Neural crest cell (in vitro differentiated cells): ENCODE measurements around the gene NSD1. TPM values are rescaled to one million over a fixed set of nuclear protein-coding genes. Genes with fewer than 3 reads are reported as not detected.

Experiments
- DNase-seq: peaks from one replicate; pipeline ENCODE4 v3.0.0; 2021; ENCODE audit warnings: low read depth, mixed read lengths, low spot score
- H3K27ac Mint-ChIP-seq: one replicate; pipeline ENCODE4 v1.8.0; 2021; ENCODE audit warnings: mild to moderate bottlenecking, mixed read lengths; ENCODE audit not compliant: unreplicated experiment
- H3K27me3 Mint-ChIP-seq: 2 replicates; pipeline ENCODE4 v1.8.0; 2021; ENCODE audit warnings: low read depth, mild to moderate bottlenecking, mixed read lengths
- H3K36me3 Mint-ChIP-seq: 2 replicates; pipeline ENCODE4 v1.8.0; 2021; ENCODE audit warnings: low read depth, mild to moderate bottlenecking, mixed read lengths
- H3K4me1 Mint-ChIP-seq: 2 replicates; pipeline ENCODE4 v1.8.0; 2021; ENCODE audit warnings: mixed read lengths
- H3K4me3 Mint-ChIP-seq: one replicate; pipeline ENCODE4 v1.8.0; 2021; ENCODE audit warnings: mild to moderate bottlenecking, mixed read lengths
- H3K9me3 Mint-ChIP-seq: 2 replicates; pipeline ENCODE4 v1.8.0; 2021; ENCODE audit warnings: mixed read lengths
- CTCF ChIP-seq: fragments of 200-600 bp; sonication (generic); conservative IDR thresholded peaks from 2 replicates; pipeline ENCODE4 v1.5.0; 2021; ENCODE audit warnings: antibody characterized with exemption, mild to moderate bottlenecking
- total RNA-seq: library from RNA; stranded (reverse); gene quantifications from 2 replicates; pipeline ENCODE4 v1.2.1, GENCODE V29; 2021

The NSD1 gene
- total RNA-seq, 1 donor from 2014 or later = 122 TPM

DNA sequence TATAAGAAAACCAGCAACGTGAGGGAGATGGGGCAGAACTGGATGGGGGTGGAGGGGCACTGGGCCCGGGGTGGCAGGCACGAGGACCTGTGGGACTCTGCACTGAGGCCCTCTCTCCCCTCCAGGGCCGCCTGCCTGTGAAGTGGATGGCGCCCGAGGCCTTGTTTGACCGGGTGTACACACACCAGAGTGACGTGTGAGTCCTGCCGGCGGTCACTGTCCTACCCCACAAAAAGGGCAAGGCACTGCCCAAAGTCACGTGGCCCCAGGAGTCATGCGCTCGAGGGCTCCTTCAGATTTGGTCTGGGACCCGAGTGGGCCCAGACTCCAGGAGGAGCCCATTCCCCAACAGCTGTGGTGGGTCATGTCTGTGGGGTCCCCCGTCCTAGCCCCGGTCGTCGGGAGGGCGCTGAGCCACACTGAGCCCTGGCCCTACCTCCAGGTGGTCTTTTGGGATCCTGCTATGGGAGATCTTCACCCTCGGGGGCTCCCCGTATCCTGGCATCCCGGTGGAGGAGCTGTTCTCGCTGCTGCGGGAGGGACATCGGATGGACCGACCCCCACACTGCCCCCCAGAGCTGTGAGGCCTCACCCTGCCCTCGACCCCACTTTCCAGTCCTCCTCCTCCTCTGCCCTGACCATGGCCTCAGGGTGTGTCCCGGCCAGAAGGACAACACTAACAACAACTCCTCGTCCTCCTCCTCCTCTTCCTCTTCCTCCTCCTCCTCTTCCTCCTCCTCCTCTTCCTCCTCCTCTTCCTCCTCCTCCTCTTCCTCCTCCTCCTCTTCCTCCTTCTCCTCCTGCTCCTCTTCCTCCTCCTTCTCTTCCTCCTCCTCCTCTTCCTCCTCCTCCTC, 37.2 kb upstream of the NSD1 start:
- Mint-ChIP-seq H3K4me1 (peaks cover 20% of the 10 kb centered on the region), H3K27ac (no peak overlapping the region), H3K36me3 (no peaks in the 10 kb centered on the region), H3K27me3 (no peaks in the 10 kb centered on the region), H3K4me3 (no peak overlapping the region), H3K9me3 (no peaks in the 10 kb centered on the region)
- DNase-seq = no peak
- no peak for TF ChIP-seq CTCF

- no peak for TF ChIP-seq CTCF
- no peak for DNase-seq
- peak overlapping the region; percentile 50 for H3K27ac Mint-ChIP-seq
- no peaks in the 10 kb centered on the region for H3K36me3 Mint-ChIP-seq
- no peak overlapping the region for H3K4me3 Mint-ChIP-seq
- H3K27me3 Mint-ChIP-seq = no peaks in the 10 kb centered on the region
- H3K9me3 Mint-ChIP-seq = no peaks in the 10 kb centered on the region
- H3K4me1 Mint-ChIP-seq = peaks cover 20% of the 10 kb centered on the region
These were observed 36.3 kb upstream of the NSD1 start for GRCh38 chr5:177097016-177097985.

DNA sequence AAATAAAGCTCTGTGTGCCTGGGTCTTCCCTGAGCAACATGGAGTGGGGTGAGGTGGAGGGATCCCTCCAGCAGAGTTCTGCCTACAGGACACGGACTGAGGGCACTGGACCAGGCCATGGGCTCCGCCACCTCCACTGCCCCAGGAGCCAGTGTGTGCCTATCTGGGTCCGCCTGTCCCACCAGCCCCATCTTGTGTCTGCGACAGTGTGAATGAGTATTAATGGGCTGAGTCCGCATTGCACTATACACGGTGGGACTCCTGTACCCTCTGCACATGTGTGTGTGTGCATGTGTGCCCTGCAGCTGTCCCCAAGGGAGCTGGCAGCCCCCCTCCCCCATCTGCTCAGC, 35.5 kb upstream of the NSD1 start:
- Mint-ChIP-seq H3K36me3 (no peaks in the 10 kb centered on the region), H3K4me3 (no peak overlapping the region), H3K9me3 (no peaks in the 10 kb centered on the region), H3K4me1 (peaks cover 20% of the 10 kb centered on the region), H3K27me3 (no peaks in the 10 kb centered on the region), H3K27ac (no peak overlapping the region)
- no peak for TF ChIP-seq CTCF
- DNase-seq = no peak

DNA sequence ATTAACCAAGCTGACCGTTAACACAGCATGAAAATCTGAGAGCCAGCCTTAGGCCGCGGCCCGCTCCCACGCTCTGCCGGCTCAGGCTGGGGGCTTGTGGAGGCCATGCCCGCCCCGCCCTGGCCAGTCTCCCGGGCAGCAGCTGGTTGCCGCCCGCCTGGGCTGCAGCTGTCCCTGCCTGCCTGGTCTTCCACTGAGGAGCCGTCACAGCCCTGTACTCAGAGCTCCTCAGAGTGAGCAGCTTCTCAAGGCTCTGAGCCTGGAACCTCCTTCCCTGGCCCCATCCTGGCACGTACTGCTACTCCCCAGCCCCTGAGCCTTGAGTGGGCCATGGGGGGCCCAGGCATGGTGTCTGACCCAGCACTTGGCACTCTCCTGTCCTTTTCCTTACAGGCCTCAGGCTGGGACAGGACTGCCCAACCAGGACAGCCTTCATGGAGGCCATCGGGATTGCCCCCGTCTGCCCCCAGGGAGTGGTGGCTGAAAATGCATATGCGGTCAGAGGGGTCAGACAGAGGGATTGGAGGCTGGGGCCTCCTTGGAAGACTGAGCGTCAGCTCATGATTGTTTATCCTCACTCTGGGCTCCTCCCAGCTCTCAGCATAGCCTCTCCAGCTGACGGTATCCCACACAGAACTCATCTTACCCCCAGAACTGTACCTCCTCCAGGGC, 35.0 kb upstream of the NSD1 start:
- Mint-ChIP-seq H3K4me1 (peaks cover 20% of the 10 kb centered on the region), H3K4me3 (no peak overlapping the region), H3K27ac (no peak overlapping the region), H3K27me3 (no peaks in the 10 kb centered on the region), H3K36me3 (no peaks in the 10 kb centered on the region), H3K9me3 (no peaks in the 10 kb centered on the region)
- DNase-seq = no peak
- TF ChIP-seq CTCF = no peak

GRCh38 chr5:177099422-177100093, 34.0 kb upstream of the NSD1 start:
- Mint-ChIP-seq H3K27me3 (no peaks in the 10 kb centered on the region), H3K27ac (no peak overlapping the region), H3K36me3 (no peaks in the 10 kb centered on the region), H3K9me3 (no peaks in the 10 kb centered on the region), H3K4me3 (no peak overlapping the region), H3K4me1 (peaks cover 15% of the 10 kb centered on the region)
- TF ChIP-seq CTCF = no peak
- DNase-seq = no peak
